Thyroid gland (tissue), 4 donors: ENCODE measurements around the gene TPRG1. TPM values are rescaled to one million over a fixed set of nuclear protein-coding genes. Genes with fewer than 3 reads are reported as not detected.

Source experiments
- DNase-seq, 2 donors: peaks; one replicate each; pipeline ENCODE4 v3.0.0-alpha.2; 2019
- H3K27ac ChIP-seq, 3 donors: fragments of 200-600 bp; sonication (generic); 1 replicate in 2 of 3; 2 replicates in 1 of 3; pipeline ENCODE4 v1.5.1; 2016 to 2019; ENCODE audit warnings: mild to moderate bottlenecking in 1 of 3, moderate library complexity in 1 of 3
- H3K27me3 ChIP-seq: fragments of 200-600 bp; sonication (generic); one replicate; pipeline ENCODE4 v1.5.1; 2019
- H3K36me3 ChIP-seq, 2 donors: fragments of 200-600 bp; sonication (generic); one replicate each; pipeline ENCODE4 v1.5.1; 2016 to 2019
- H3K4me1 ChIP-seq, 2 donors: fragments of 200-600 bp; sonication (generic); one replicate each; pipeline ENCODE4 v1.5.1; 2017 to 2019
- H3K4me3 ChIP-seq, 3 donors: fragments of 200-600 bp; sonication (generic); replicated peaks in 1 of 3; 1 replicate in 2 of 3; 2 replicates in 1 of 3; pipeline ENCODE4 v1.5.1; 2016; ENCODE audit warnings: mild to moderate bottlenecking in 1 of 3
- H3K9me3 ChIP-seq: fragments of 200-600 bp; sonication (generic); one replicate; pipeline ENCODE4 v1.5.1; 2017
- POLR2A ChIP-seq, 2 donors: fragments of 450-650 bp; IDR thresholded peaks; one replicate each; pipeline ENCODE4 v1.6.1; 2017; ENCODE audit warnings: antibody characterized with exemption in 2 of 2, mild to moderate bottlenecking in 2 of 2, moderate library complexity in 1 of 2
- WGBS, 2 donors: methylation state at CpG; one replicate each; pipeline ENCODE4 v1.1.5; 2017; 5-methylcytosine and 5-hydroxymethylcytosine counted together
- intact Hi-C: fragments of 100-400 bp; cut with DNase I; formaldehyde crosslinking; loops from one replicate; pipeline ENCODE4 v1.15.1; 2023
- total RNA-seq, 4 donors: library from RNA; depleted of rRNA; stranded (reverse); fragments of >200 nt; gene quantifications; one replicate each; pipeline ENCODE4 v1.2.3, GENCODE V29; 2016
- TF ChIP-seq, protein P1 (sequence below), 6 experiments: fragments of 200-600 bp in 3 of 6; fragments of 450-650 bp in 3 of 6; sonication (generic) in 3 of 6; IDR thresholded peaks; one replicate each; pipeline ENCODE4 v1.5.1; 2016 to 2019; ENCODE audit warnings: antibody characterized with exemption in 6 of 6, mild to moderate bottlenecking in 2 of 6, inconsistent platforms in 1 of 6, moderate library complexity in 1 of 6

Gene TPRG1
- total RNA-seq, 4 donors from 2014 or later = 2.0 to 10.5 (median 5.7) TPM

DNA sequence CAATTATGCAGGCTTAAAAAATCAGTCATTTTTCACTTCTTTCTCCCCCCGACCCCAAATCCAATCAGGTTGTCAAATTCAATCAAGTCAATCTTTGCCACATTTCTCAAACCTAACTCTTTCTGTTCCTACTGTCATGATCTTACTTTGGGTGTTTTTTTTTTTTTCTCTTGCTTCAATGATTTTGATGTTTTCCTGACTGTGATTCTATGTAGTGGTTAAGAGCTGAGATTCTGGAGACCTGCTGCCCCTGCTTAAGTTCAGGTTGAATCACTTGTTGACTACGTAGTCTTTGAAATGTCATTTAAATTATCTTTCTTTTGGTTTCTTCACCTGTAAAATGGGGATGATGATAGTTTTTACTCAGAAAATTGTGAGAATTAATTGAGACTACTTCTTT, 117.5 kb downstream of the TPRG1 start:
- H3K27me3 ChIP-seq = no peaks in the 10 kb centered on the region
- no peaks in the 10 kb centered on the region for H3K9me3 ChIP-seq
- DNase-seq = no peak
- no peak for TF ChIP-seq POLR2A (IDR thresholded peaks at IDR 0.05)
- TF ChIP-seq, protein P1, sequence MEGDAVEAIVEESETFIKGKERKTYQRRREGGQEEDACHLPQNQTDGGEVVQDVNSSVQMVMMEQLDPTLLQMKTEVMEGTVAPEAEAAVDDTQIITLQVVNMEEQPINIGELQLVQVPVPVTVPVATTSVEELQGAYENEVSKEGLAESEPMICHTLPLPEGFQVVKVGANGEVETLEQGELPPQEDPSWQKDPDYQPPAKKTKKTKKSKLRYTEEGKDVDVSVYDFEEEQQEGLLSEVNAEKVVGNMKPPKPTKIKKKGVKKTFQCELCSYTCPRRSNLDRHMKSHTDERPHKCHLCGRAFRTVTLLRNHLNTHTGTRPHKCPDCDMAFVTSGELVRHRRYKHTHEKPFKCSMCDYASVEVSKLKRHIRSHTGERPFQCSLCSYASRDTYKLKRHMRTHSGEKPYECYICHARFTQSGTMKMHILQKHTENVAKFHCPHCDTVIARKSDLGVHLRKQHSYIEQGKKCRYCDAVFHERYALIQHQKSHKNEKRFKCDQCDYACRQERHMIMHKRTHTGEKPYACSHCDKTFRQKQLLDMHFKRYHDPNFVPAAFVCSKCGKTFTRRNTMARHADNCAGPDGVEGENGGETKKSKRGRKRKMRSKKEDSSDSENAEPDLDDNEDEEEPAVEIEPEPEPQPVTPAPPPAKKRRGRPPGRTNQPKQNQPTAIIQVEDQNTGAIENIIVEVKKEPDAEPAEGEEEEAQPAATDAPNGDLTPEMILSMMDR (IDR thresholded peaks at IDR 0.05) = no peak
- no peak overlapping the region for H3K27ac ChIP-seq
- H3K4me3 ChIP-seq = no peak overlapping the region
- H3K4me1 ChIP-seq = no peaks in the 10 kb centered on the region
- H3K36me3 ChIP-seq = no peaks in the 10 kb centered on the region
- 65 to 72% methylated on average over 2 of the region's 2 CpGs for WGBS, 2 donors
- intact Hi-C loops = no loop called here

DNA sequence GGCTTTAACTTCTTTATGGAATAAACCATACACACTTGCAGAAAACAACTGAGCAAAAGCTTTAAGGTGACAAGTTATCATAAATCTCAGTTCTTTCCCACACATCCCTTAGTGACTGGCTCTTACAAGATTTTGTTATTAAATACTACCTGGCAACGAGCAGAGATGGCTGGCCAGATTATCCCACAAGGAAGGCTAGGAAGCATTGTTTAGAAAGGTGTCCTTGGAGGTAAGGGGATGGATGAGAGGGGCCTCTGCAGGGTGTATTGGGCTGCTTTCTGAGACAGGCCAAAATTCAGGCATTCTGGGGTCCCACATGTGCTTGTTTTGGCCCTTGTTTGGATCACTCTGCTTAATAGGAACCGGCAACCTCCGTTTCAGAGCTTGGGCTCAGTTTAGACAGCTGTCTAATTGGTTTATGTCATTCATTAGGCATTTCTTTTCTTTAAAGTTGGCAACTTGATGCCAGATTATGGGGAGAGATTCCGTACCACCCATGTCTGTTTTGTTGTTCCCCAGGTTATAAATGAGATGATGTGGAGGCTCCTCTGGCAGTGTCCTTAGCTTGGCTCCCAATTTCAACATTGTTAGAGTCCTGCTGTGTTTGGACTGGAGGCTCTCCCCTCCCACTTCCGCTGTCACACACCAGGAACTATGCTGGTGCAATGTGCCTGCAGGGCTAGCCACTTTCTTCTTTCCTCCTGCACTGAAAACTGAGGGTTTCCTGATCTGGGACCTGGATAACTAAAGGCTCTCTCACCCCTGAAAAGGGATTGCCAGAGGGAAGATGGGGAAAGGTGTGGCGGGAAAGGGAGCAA, 121.1 kb downstream of the TPRG1 start:
- Histone ChIP-seq H3K27me3 (no peaks in the 10 kb centered on the region), H3K27ac (no peak overlapping the region), H3K36me3 (no peaks in the 10 kb centered on the region), H3K4me3 (no peak overlapping the region), H3K9me3 (no peaks in the 10 kb centered on the region), H3K4me1 (no peaks in the 10 kb centered on the region)
- intact Hi-C loops = no loop called here
- TF ChIP-seq, protein P1 (IDR thresholded peaks at IDR 0.05) = no peak
- TF ChIP-seq POLR2A (IDR thresholded peaks at IDR 0.05) = no peak
- 71 to 78% methylated on average over 6 of the region's 6 CpGs for WGBS, 2 donors
- no peak for DNase-seq

DNA sequence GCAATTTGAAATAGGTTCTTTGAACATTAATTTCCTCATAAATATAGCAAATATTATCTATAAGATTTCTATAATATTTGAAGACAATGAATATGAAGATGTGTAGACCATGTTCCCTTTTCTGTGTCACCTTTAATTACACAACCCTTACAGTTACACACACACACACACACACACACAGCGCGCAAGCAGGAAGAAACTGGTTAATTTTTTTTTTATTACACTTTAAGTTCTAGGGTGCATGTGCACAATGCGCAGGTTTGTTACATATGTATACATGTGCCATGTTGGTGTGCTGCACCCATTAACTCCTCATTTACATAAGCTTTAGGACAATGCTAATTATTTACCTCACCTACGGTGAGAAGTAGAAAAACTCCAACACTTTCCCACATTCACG, 122.9 kb downstream of the TPRG1 start:
- intact Hi-C loops = no loop called here
- no peak overlapping the region for H3K27ac ChIP-seq

DNA sequence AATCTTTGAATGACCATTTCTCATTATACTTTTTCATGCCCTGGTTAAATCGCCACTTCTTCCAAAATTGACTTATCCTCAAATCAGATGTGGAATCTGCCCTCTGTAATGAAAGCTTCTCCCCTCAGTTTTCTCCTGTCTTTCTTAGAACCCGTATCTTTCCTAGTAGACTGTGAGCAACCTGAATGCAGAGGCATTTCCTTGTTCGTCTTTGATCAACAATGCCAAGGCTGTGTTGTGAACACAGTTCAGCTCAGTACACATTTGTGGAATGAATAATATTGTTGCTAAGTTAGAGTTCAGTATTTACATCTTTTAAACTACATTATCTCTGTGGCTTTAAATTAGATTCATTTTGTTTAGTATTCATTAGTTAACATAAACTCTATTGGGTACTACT, 123.3 kb downstream of the TPRG1 start:
- Histone ChIP-seq H3K27ac (no peak overlapping the region), H3K36me3 (no peaks in the 10 kb centered on the region), H3K9me3 (no peaks in the 10 kb centered on the region), H3K4me1 (no peaks in the 10 kb centered on the region), H3K27me3 (no peaks in the 10 kb centered on the region), H3K4me3 (no peak overlapping the region)
- no peak for TF ChIP-seq POLR2A (IDR thresholded peaks at IDR 0.05)
- TF ChIP-seq, protein P1 (IDR thresholded peaks at IDR 0.05) = no peak
- 95 to 96% methylated on average over 3 of the region's 3 CpGs for WGBS, 2 donors
- intact Hi-C loops = no loop called here
- no peak for DNase-seq

More for the DNA sequence above, 122.9 kb downstream of the TPRG1 start:
- Histone ChIP-seq H3K27me3 (no peaks in the 10 kb centered on the region), H3K4me1 (no peaks in the 10 kb centered on the region), H3K4me3 (no peak overlapping the region), H3K9me3 (no peaks in the 10 kb centered on the region), H3K36me3 (no peaks in the 10 kb centered on the region)
- TF ChIP-seq, protein P1 (IDR thresholded peaks at IDR 0.05) = no peak
- TF ChIP-seq POLR2A (IDR thresholded peaks at IDR 0.05) = no peak
- no peak for DNase-seq
- 98% methylated on average over 5 of the region's 5 CpGs for WGBS, 2 donors

DNA sequence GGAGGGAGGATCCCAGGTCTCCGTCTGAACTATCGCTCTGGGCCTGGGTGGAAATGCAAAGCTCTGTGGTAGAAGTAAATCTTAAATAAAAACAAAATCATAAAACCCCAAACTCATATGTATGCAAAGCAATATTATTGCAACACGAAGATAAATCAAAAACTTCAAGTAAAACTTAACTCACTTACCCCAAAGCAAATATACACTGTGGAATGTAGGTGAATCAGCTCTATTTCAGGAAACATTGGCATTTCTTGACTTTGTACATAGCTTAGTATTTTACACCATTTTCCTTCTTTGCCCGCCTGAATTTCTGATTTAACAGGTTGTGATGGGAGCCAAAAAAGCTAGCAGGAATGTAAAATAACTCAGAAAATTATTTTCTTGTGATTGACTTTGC, 126.2 kb downstream of the TPRG1 start:
- no peak for TF ChIP-seq POLR2A (IDR thresholded peaks at IDR 0.05)
- TF ChIP-seq, protein P1 (IDR thresholded peaks at IDR 0.05) = no peak
- intact Hi-C loops = no loop called here
- Histone ChIP-seq H3K9me3 (no peaks in the 10 kb centered on the region), H3K4me3 (no peak overlapping the region), H3K36me3 (no peaks in the 10 kb centered on the region), H3K27ac (no peak overlapping the region), H3K4me1 (peaks cover 11 to 13% of the 10 kb centered on the region in 2 donors), H3K27me3 (no peaks in the 10 kb centered on the region)
- DNase-seq = no peak
- 94% methylated on average over 4 of the region's 4 CpGs for WGBS, 2 donors
